HepG2 (cell line): Measurements from ENCODE around the gene MT1F. TPM values are rescaled to one million over a fixed set of nuclear protein-coding genes. Genes with fewer than 3 reads are reported as not detected.
A peak's percentile ranks its signal among the peaks of the same experiment; 100 is the strongest.

Experiments used
- ATAC-seq: fragments of 200-7000 bp; cut with Tn5 transposase; 3 replicates; pipeline ENCODE4 v1.9.1; 2020; ENCODE audit warnings: mild to moderate bottlenecking, moderate library complexity
- BruUV-seq: library from RNA; stranded (reverse); fragments of 400-500 nt; replicated peaks from 2 replicates; lab custom pipeline; 2021; lab: Mats Ljungman, UMichigan
- CTCF ChIA-PET: fragments of 300-600 bp; formaldehyde crosslinking; extraction: SDS; loops from one replicate; lab custom pipeline; 2021; ENCODE audit warnings: low total read pairs, inconsistent platforms, low intra/inter-chr PET ratio; lab: Yijun Ruan, JAX
- POLR2A ChIA-PET: fragments of 350-600 bp; sonication (Branson Sonifier 250); formaldehyde crosslinking; loops from one replicate; lab custom pipeline; 2020; ENCODE audit warnings: antibody characterized with exemption, inconsistent platforms; lab: Yijun Ruan, JAX
- DNase-seq: peaks from one replicate; pipeline ENCODE4 v3.0.0-alpha.2; 2015; ENCODE audit warnings: low spot score
- FAIRE-seq: peaks from 3 replicates; lab custom pipeline; 2011; peaks lifted over from hg19 to GRCh38; lab: Jason Lieb, UNC
- H2AFZ ChIP-seq: one replicate; pipeline ENCODE4 v1.6.1; 2011; ENCODE audit warnings: low read length, inconsistent platforms
- H3K27ac ChIP-seq: fragments of 300-600 bp; 3 replicates; pipeline ENCODE4 v1.8.0; 2011; ENCODE audit warnings: mixed run types, mild to moderate bottlenecking, mixed read lengths, low read length, inconsistent platforms; ENCODE audit not compliant: insufficient read depth; ENCODE audit errors: extremely low read length
- H3K27me3 ChIP-seq, 2 experiments: fragments of 200-600 bp in 1 of 2; 2 replicates in 1 of 2; 3 replicates in 1 of 2; pipeline versions ENCODE4 v1.6.0 to v1.8.0; 2011; ENCODE audit warnings: low read length in 2 of 2, mild to moderate bottlenecking in 2 of 2, moderate library complexity in 2 of 2, inconsistent platforms in 1 of 2; ENCODE audit not compliant: insufficient read depth in 2 of 2, control insufficient read depth in 1 of 2
- H3K36me3 ChIP-seq, 2 experiments: fragments of 200-600 bp in 1 of 2; replicated peaks in 1 of 2; 2 replicates in 1 of 2; 3 replicates in 1 of 2; pipeline versions ENCODE4 v1.5.1 to v1.8.0; 2011; ENCODE audit warnings: low read length in 2 of 2, inconsistent platforms in 1 of 2; ENCODE audit not compliant: insufficient read depth in 2 of 2, control insufficient read depth in 1 of 2
- H3K4me1 ChIP-seq: 2 replicates; pipeline ENCODE4 v1.5.1; 2012; ENCODE audit warnings: low read length, inconsistent platforms; ENCODE audit not compliant: insufficient read depth
- H3K4me2 ChIP-seq: 2 replicates; pipeline ENCODE4 v1.6.0; 2011; ENCODE audit warnings: low read depth, low read length, inconsistent platforms
- H3K4me3 ChIP-seq, 3 experiments: fragments of 200-600 bp in 1 of 3; sonication (generic), shearing (Covaris generic) in 1 of 3; replicated peaks in 1 of 3; 2 replicates each; pipeline ENCODE4 v1.5.1; 2011 to 2016; ENCODE audit warnings: low read length in 3 of 3, inconsistent platforms in 2 of 3, low read depth in 2 of 3, mild to moderate bottlenecking in 2 of 3, control low read depth in 1 of 3, mixed read lengths in 1 of 3; ENCODE audit not compliant: insufficient read depth in 1 of 3
- H3K79me2 ChIP-seq: one replicate; pipeline ENCODE4 v1.6.1; 2011; ENCODE audit warnings: low read length, inconsistent platforms; ENCODE audit not compliant: insufficient read depth
- H3K9ac ChIP-seq: 2 replicates; pipeline ENCODE4 v1.6.0; 2011; ENCODE audit warnings: mild to moderate bottlenecking, low read depth, low read length, inconsistent platforms; ENCODE audit not compliant: insufficient read depth
- H3K9me3 ChIP-seq: 2 replicates; pipeline ENCODE4 v1.5.1; 2012; ENCODE audit warnings: mild to moderate bottlenecking, low read length
- H4K20me1 ChIP-seq: 2 replicates; pipeline ENCODE4 v1.6.0; 2011; ENCODE audit warnings: inconsistent platforms, mild to moderate bottlenecking, low read length, moderate library complexity; ENCODE audit not compliant: insufficient read depth
- CREB1 ChIP-seq, 2 experiments: fragments of 450-650 bp in 1 of 2; IDR thresholded peaks; 2 replicates each; pipeline ENCODE4 v1.6.1; 2016 to 2017; ENCODE audit warnings: control low read depth in 1 of 2, mild to moderate bottlenecking in 1 of 2, missing compliant biosample characterization in 1 of 2, missing genetic modification characterization in 1 of 2
- CTCF ChIP-seq: sonication (generic); formaldehyde crosslinking; IDR thresholded peaks from 2 replicates; pipeline ENCODE4 v1.5.0; 2020; ENCODE audit warnings: mild to moderate bottlenecking, missing genetic modification reagents, moderate library complexity
- ETV6 ChIP-seq: sonication (generic); formaldehyde crosslinking; conservative IDR thresholded peaks from 2 replicates; pipeline ENCODE4 v1.4.0; 2020; ENCODE audit warnings: missing genetic modification reagents
- HDAC6 ChIP-seq: fragments of 200-600 bp; sonication (generic); IDR thresholded peaks from 2 replicates; pipeline ENCODE4 v1.7.0; 2017; ENCODE audit warnings: mild to moderate bottlenecking, antibody characterized with exemption, low read length, low read depth
- SIX4 ChIP-seq: sonication (generic); formaldehyde crosslinking; IDR thresholded peaks from 2 replicates; pipeline ENCODE4 v1.4.0; 2020; ENCODE audit warnings: missing genetic modification reagents
- SMYD3 ChIP-seq: sonication (generic); formaldehyde crosslinking; IDR thresholded peaks from 2 replicates; pipeline ENCODE4 v1.8.1; 2023; ENCODE audit warnings: mild to moderate bottlenecking, missing genetic modification reagents
- SNAPC2 ChIP-seq: sonication (generic); formaldehyde crosslinking; IDR thresholded peaks from 2 replicates; pipeline ENCODE4 v1.8.1; 2022; ENCODE audit warnings: mild to moderate bottlenecking, missing genetic modification reagents
- ZC3H4 ChIP-seq: sonication (generic); formaldehyde crosslinking; IDR thresholded peaks from 2 replicates; pipeline ENCODE4 v1.4.0; 2020; ENCODE audit warnings: missing genetic modification reagents, borderline replicate concordance
- ZKSCAN8 ChIP-seq: IDR thresholded peaks from 2 replicates; pipeline ENCODE4 v1.6.1; 2016; ENCODE audit warnings: borderline replicate concordance, missing genetic modification reagents, missing compliant biosample characterization
- ZNF451 ChIP-seq: sonication (generic); formaldehyde crosslinking; IDR thresholded peaks from 2 replicates; pipeline ENCODE4 v1.5.0; 2020; ENCODE audit warnings: mild to moderate bottlenecking, missing genetic modification reagents
- ZNF510 ChIP-seq: sonication (generic); formaldehyde crosslinking; IDR thresholded peaks from 2 replicates; pipeline ENCODE4 v1.4.0; 2020; ENCODE audit warnings: low read depth, mild to moderate bottlenecking, missing genetic modification reagents
- WGBS: methylation state at CpG from one replicate; pipeline ENCODE4 v1.1.6; 2017; ENCODE audit warnings: low lambda C conversion rate; 5-methylcytosine and 5-hydroxymethylcytosine counted together
- in situ Hi-C: cut with HindIII; loops from 2 replicates; pipeline ENCODE4 v1.10.0; 2017; ENCODE audit warnings: low pct_unique_long_range_greater_than_20kb; ENCODE audit not compliant: extremely low pct_ligation_motif_present
- intact Hi-C: fragments of 100-400 bp; cut with micrococcal nuclease; formaldehyde crosslinking; loops from one replicate; pipeline ENCODE4 v1.10.0; 2022; ENCODE audit not compliant: unreplicated experiment
- polyA plus RNA-seq, 8 experiments: library from polyadenylated mRNA; depleted of rRNA in 3 of 8; stranded (reverse) in 7 of 8; unstranded in 1 of 8; fragments of >200 nt; fragmentation: Illumina TruSeq in 4 of 8; extraction: Trizol in 4 of 8; gene quantifications; 2 replicates each; pipeline versions ENCODE4 v1.2.1 to v1.2.3, GENCODE V29; 2011 to 2016; ENCODE audit warnings: low read depth in 4 of 8, missing spikeins in 1 of 8, mixed read lengths in 1 of 8; ENCODE audit not compliant: insufficient read depth in 1 of 8
- total RNA-seq, 5 experiments: library from RNA; depleted of rRNA; stranded (reverse); fragments of >200 nt; fragmentation: Illumina TruSeq; extraction: Trizol; gene quantifications; 2 replicates each; pipeline ENCODE4 v1.2.3, GENCODE V29; 2016; ENCODE audit warnings: low read depth in 1 of 5

MT1F gene
- total and polyA plus RNA-seq, 2 of the 13 experiments (the other 11 are each of a cell fraction or from before 2014, with no cell fraction given): 1.9 to 169 TPM

- TF ChIP-seq SIX4 (CRISPR knock-in tag) (no peak), CREB1 (IDR thresholded peaks at IDR 0.05) (peak; percentile 31; the same call in 1 of the 2 replicates), CREB1 (CRISPR knock-in tag; IDR thresholded peaks at IDR 0.05) (no peak)
These were observed 22.1 kb downstream of the MT1F start (continued) for GRCh38 chr16:56679818-56680217.

- POLR2A ChIA-PET: interaction anchor here (1.0 to 2.3 kb wide), 7 partner anchors 20 to 75 kb away, joined by 3 to 15 read pairs (median 3); partner anchors contain the start of genes MT1A, MT2A and NUP93
- in situ Hi-C loops (no loop called here), intact Hi-C loops (no loop called here)
- Histone ChIP-seq H2AFZ (peak within 1 kb of the TSS; percentile 79), H3K4me1 (peaks cover 45% of the 10 kb centered on the region), H3K27ac (no peak within 1 kb of the TSS), H3K9me3 (peaks cover 9% of the 10 kb centered on the region), H3K4me3 (peak within 1 kb of the TSS; percentile 62 to 83 (median 78); a peak in 5 of 6 replicates), H3K27me3 (peaks cover 0 to 10% of the 10 kb centered on the region in 2 experiments; a peak in 1 of 5 replicates), H3K36me3 (no peaks in the 10 kb centered on the region), H3K79me2 (no peaks in the 10 kb centered on the region), H4K20me1 (no peaks in the 10 kb centered on the region), H3K9ac (peak within 1 kb of the TSS; percentile 66), H3K4me2 (peak within 1 kb of the TSS; percentile 100)
- FAIRE-seq (peak; percentile 62), ATAC-seq (peak; percentile 96), DNase-seq (peak; percentile 87)
- BruUV-seq: no TSS peak
- CTCF ChIA-PET: no interaction called here
- under 1% methylated on average over 30 of the region's 49 CpGs for WGBS
- TF ChIP-seq ZNF510 (CRISPR knock-in tag) (no peak), SNAPC2 (CRISPR knock-in tag) (peak; percentile 31), ETV6 (CRISPR knock-in tag) (no peak), ZC3H4 (no peak), SMYD3 (CRISPR knock-in tag) (no peak; the same call in 1 of the 2 replicates), CTCF (CRISPR knock-in tag) (no peak), ZKSCAN8 (peak; percentile 14; the same call in 1 of the 2 replicates), HDAC6 (no peak), ZNF451 (peak; percentile 43; the same call in 1 of the 2 replicates)
These were observed 24.4 kb downstream of the MT1F start, which contains the start of gene MT1X for GRCh38 chr16:56681939-56682702. Gene MT1X (plus strand): TSS chr16:56682470. CDS start chr16:56682541, 71 bp downstream.
